Activated B cell treated with CpG ODN at 0.5 μM for 24 hours (primary cell): ENCODE measurements around the gene CAMTA1. TPM values are rescaled to one million over a fixed set of nuclear protein-coding genes. Genes with fewer than 3 reads are reported as not detected.

ENCODE experiments used
- ATAC-seq: fragments of 200-7000 bp; cut with Tn5 transposase; one replicate; pipeline ENCODE4 v1.10.0; 2021; ENCODE audit warnings: low read depth, mild to moderate bottlenecking, moderate library complexity
- CTCF ChIA-PET: fragments of 350-600 bp; sonication (Branson Sonifier 250); formaldehyde crosslinking; loops from one replicate; lab custom pipeline; 2021; ENCODE audit warnings: antibody characterized with exemption; lab: Charles Lee
- POLR2A ChIA-PET: fragments of 350-600 bp; sonication (Branson Sonifier 250); formaldehyde crosslinking; loops from one replicate; lab custom pipeline; 2021; ENCODE audit warnings: antibody characterized with exemption; lab: Charles Lee
- DNase-seq: peaks from one replicate; pipeline ENCODE4 v3.0.0; 2022
- H3K27ac Mint-ChIP-seq: one replicate; pipeline ENCODE4 v1.8.0; 2020; ENCODE audit warnings: mixed read lengths
- H3K27me3 Mint-ChIP-seq: one replicate; pipeline ENCODE4 v1.8.0; 2021; ENCODE audit warnings: mixed read lengths
- H3K36me3 Mint-ChIP-seq: one replicate; pipeline ENCODE4 v1.8.0; 2021; ENCODE audit warnings: low read depth, mixed read lengths
- H3K4me1 Mint-ChIP-seq: one replicate; pipeline ENCODE4 v1.8.0; 2021; ENCODE audit warnings: mixed read lengths
- H3K4me3 Mint-ChIP-seq: one replicate; pipeline ENCODE4 v1.8.0; 2020; ENCODE audit warnings: mild to moderate bottlenecking, mixed read lengths
- H3K9me3 Mint-ChIP-seq: one replicate; pipeline ENCODE4 v1.8.0; 2020; ENCODE audit warnings: mixed read lengths
- CTCF ChIP-seq: fragments of 200-600 bp; IDR thresholded peaks from one replicate; pipeline ENCODE4 v1.8.0; 2022; ENCODE audit warnings: antibody characterized with exemption, mild to moderate bottlenecking
- intact Hi-C: fragments of 100-400 bp; cut with micrococcal nuclease; formaldehyde crosslinking; loops from one replicate; pipeline ENCODE4 v1.15.1; 2024
- total RNA-seq: library from RNA; stranded (reverse); gene quantifications from 2 replicates; pipeline ENCODE4 v1.2.3, GENCODE V29; 2022

Gene CAMTA1
- total RNA-seq, 1 donor from 2014 or later, result 49.8 TPM

- Mint-ChIP-seq H3K4me1 (no peaks in the 10 kb centered on the region), H3K27me3 (no peaks in the 10 kb centered on the region), H3K9me3 (no peaks in the 10 kb centered on the region), H3K27ac (no peak overlapping the region), H3K36me3 (no peaks in the 10 kb centered on the region), H3K4me3 (no peak overlapping the region)
- intact Hi-C loops, result no loop called here
- POLR2A ChIA-PET, result no interaction called here
- no peak for DNase-seq
- no peak for TF ChIP-seq CTCF
- CTCF ChIA-PET, result no interaction called here
- no peak for ATAC-seq
Observed at GRCh38 chr1:7582460-7582972, 797.3 kb downstream of the CAMTA1 start.

GRCh38 chr1:7583291-7584096 is 798.2 kb downstream of the CAMTA1 start:
- DNase-seq (no peak), ATAC-seq (no peak)
- Mint-ChIP-seq H3K4me3 (no peak overlapping the region), H3K4me1 (no peaks in the 10 kb centered on the region), H3K27me3 (no peaks in the 10 kb centered on the region), H3K36me3 (no peaks in the 10 kb centered on the region), H3K27ac (no peak overlapping the region), H3K9me3 (no peaks in the 10 kb centered on the region)
- ChIA-PET POLR2A (no interaction called here), CTCF (no interaction called here)
- TF ChIP-seq CTCF, result no peak
- intact Hi-C loops, result no loop called here

- ChIA-PET CTCF (no interaction called here), POLR2A (no interaction called here)
- intact Hi-C loops, result no loop called here
- ATAC-seq (no peak), DNase-seq (no peak)
- no peaks in the 10 kb centered on the region for H3K36me3 Mint-ChIP-seq
- no peak overlapping the region for H3K4me3 Mint-ChIP-seq
- no peaks in the 10 kb centered on the region for H3K9me3 Mint-ChIP-seq
- no peak for TF ChIP-seq CTCF
- H3K4me1 Mint-ChIP-seq, result no peaks in the 10 kb centered on the region
- H3K27ac Mint-ChIP-seq, result no peak overlapping the region
- no peaks in the 10 kb centered on the region for H3K27me3 Mint-ChIP-seq
Observed at GRCh38 chr1:7584157-7584556, 798.9 kb downstream of the CAMTA1 start.

DNA sequence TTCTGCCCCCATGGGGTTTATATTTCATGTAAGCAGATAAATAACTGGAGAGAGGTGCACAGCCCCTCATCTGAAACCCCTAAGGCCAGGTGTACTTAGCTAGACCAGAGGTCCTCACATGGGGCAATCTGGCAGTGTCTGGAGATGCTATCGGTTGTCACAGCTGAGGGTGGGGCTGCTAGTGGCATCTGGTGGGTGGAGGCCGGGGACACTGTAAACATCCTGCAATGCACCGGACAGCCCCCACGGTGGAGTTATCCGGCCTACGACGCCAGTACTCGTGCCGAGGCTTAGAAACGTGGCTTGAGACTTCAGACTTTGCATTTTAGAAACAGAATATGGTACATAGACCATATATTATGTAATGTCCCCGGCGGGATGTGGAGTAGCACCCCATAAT is 799.4 kb downstream of the CAMTA1 start:
- no peaks in the 10 kb centered on the region for H3K4me1 Mint-ChIP-seq
- H3K36me3 Mint-ChIP-seq, result no peaks in the 10 kb centered on the region
- ATAC-seq (no peak), DNase-seq (no peak)
- CTCF ChIA-PET, result no interaction called here
- intact Hi-C loops, result no loop called here
- H3K27ac Mint-ChIP-seq, result no peak overlapping the region
- no peaks in the 10 kb centered on the region for H3K27me3 Mint-ChIP-seq
- no peaks in the 10 kb centered on the region for H3K9me3 Mint-ChIP-seq
- TF ChIP-seq CTCF, result no peak
- POLR2A ChIA-PET, result no interaction called here
- no peak overlapping the region for H3K4me3 Mint-ChIP-seq

DNA sequence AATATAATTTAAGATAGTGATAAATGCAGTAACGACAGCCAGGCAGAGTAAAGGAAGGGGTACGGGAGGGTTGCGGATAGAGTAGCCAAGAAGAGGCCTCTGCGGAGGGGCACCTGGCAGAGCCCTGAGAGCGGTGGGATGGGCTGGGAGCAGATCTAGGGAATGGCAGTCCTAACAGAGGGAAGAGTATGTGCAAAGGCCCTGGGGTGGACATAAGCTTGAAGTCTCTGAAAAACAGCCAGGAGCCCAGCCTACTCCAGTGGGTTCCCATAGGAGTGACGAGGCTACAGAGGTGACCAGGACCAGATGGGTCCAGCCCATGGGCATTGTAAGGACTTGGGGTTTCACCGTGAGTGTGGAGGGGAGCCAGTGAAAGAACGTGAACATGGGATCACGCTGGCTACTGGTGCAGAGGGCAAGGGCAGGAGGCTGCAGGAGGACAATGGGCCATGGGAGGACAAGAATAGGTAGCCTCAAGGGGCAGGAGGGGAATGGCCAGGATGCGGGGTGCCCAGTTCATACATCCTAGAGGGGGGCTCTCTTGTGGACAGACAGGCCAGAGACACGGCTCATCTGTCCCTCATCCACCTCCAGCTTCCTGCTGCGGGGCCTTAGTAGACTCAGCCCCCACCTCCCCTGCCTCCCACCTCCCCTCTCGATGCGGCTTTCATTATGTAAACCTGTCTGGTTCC is 800.1 kb downstream of the CAMTA1 start:
- Mint-ChIP-seq H3K27me3 (no peaks in the 10 kb centered on the region), H3K36me3 (no peaks in the 10 kb centered on the region), H3K27ac (no peak overlapping the region), H3K4me1 (no peaks in the 10 kb centered on the region), H3K9me3 (no peaks in the 10 kb centered on the region), H3K4me3 (no peak overlapping the region)
- ATAC-seq (no peak), DNase-seq (no peak)
- no peak for TF ChIP-seq CTCF
- CTCF ChIA-PET, result no interaction called here
- POLR2A ChIA-PET, result interaction anchor here (0.7 kb wide), 1 partner anchor 10 kb away, joined by 4 read pairs; no protein-coding TSS in a partner anchor
- intact Hi-C loops, result no loop called here
